Body of pancreas (tissue), 4 donors: ENCODE measurements around the gene CAPN2. TPM values are rescaled to one million over a fixed set of nuclear protein-coding genes. Genes with fewer than 3 reads are reported as not detected.

Experiments used
- ATAC-seq: fragments of 150-250 bp; one replicate; pipeline ENCODE4 v1.9.1; 2016
- DNase-seq, 4 donors: peaks; one replicate each; pipeline ENCODE4 v3.0.0-alpha.2; 2019
- H3K27ac ChIP-seq, 4 donors: fragments of 200-600 bp; sonication (generic); 1 replicate in 3 of 4; 2 replicates in 1 of 4; pipeline versions ENCODE4 v1.5.1 to v1.6.1; 2016 to 2019; ENCODE audit warnings: mild to moderate bottlenecking in 1 of 4, mixed read lengths in 1 of 4, moderate library complexity in 1 of 4
- H3K27me3 ChIP-seq, 2 donors: fragments of 200-600 bp; sonication (generic); one replicate each; pipeline ENCODE4 v1.6.0; 2016; ENCODE audit warnings: mild to moderate bottlenecking in 1 of 2
- H3K36me3 ChIP-seq, 2 donors: fragments of 200-600 bp; sonication (generic); replicated peaks in 1 of 2; 2 replicates each; pipeline ENCODE4 v1.5.1; 2016; ENCODE audit warnings: low read depth in 2 of 2; ENCODE audit not compliant: insufficient read depth in 1 of 2
- H3K4me1 ChIP-seq: fragments of 200-600 bp; sonication (generic); one replicate; pipeline ENCODE4 v1.6.0; 2016
- H3K4me3 ChIP-seq, 2 donors: fragments of 200-600 bp; sonication (generic); 1 replicate in 1 of 2; 2 replicates in 1 of 2; pipeline ENCODE4 v1.5.1; 2016 to 2019
- H3K9me3 ChIP-seq, 3 donors: fragments of 200-600 bp; sonication (generic); 1 replicate in 2 of 3; 2 replicates in 1 of 3; pipeline ENCODE4 v1.5.1; 2016
- CTCF ChIP-seq, 7 experiments: fragments of 450-650 bp in 4 of 7; fragments of 200-600 bp in 3 of 7; sonication (generic) in 3 of 7; IDR thresholded peaks; one replicate each; pipeline ENCODE4 v1.5.1; 2016 to 2019; ENCODE audit warnings: antibody characterized with exemption in 7 of 7
- POLR2A ChIP-seq, 3 donors: fragments of 450-650 bp; IDR thresholded peaks; one replicate each; pipeline ENCODE4 v1.6.1; 2016; ENCODE audit warnings: antibody characterized with exemption in 3 of 3, mild to moderate bottlenecking in 2 of 3
- WGBS, 2 donors: methylation state at CpG; one replicate each; pipeline ENCODE4 v1.1.5; 2017; 5-methylcytosine and 5-hydroxymethylcytosine counted together
- intact Hi-C: fragments of 100-400 bp; cut with DNase I; formaldehyde crosslinking; loops from one replicate; pipeline ENCODE4 v1.15.1; 2023
- total RNA-seq, 2 donors: library from RNA; depleted of rRNA; stranded (reverse); fragments of >200 nt; gene quantifications; one replicate each; pipeline ENCODE4 v1.1.0, GENCODE V29; 2016

The CAPN2 gene
- total RNA-seq, 2 donors from 2014 or later = 85.7 to 90.0 TPM

DNA sequence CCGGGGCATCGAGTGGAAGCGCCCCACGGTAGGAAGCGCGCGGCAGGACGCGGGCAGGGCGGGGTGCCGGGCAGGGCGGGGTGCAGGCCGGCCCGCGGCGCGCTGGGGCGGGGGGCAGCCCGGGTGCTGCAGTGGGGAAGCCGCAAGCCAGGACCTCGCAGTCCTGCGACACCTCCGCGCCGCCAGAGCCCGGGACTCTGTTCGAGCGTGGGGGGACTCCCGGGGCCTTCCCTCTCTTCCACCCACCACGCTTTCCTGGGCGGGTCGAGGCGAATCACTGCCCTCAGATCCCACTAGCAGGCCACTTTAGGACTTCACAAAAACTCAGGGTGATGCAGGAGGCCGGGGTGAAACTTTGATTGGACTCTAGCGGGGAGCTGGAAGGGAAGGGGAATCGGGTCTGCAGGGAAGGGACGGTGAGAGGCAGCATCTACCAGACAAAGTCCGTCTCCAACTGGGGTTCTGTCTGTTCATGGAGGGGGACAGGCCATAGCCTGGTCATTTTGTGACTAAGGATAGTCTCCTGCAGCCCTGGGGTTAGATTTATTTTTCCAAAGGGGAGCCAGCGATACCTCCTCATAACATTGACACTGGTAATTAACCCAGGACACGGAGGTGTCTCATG lies 623 bp downstream of the CAPN2 start:
- H3K4me1 ChIP-seq = peaks cover 37% of the 10 kb centered on the region
- H3K4me3 ChIP-seq = peak overlapping the region; percentile 22 to 56
- DNase-seq (peak in 1 of 4 donors; percentile 36), ATAC-seq (peak; percentile 51)
- peak overlapping the region; percentile 80 to 91 (median 88) for H3K27ac ChIP-seq
- 3 to 10% methylated on average over 6 to 40 of the region's 40 CpGs for WGBS, 2 donors
- H3K27me3 ChIP-seq = no peaks in the 10 kb centered on the region
- no peaks in the 10 kb centered on the region for H3K9me3 ChIP-seq
- H3K36me3 ChIP-seq = no peaks in the 10 kb centered on the region
- intact Hi-C loops = no loop called here
- TF ChIP-seq POLR2A (IDR thresholded peaks at IDR 0.05) (no peak), CTCF (IDR thresholded peaks at IDR 0.05) (no peak)

- 40 to 43% methylated on average over 7 of the region's 7 CpGs for whole genome bisulfite sequencing, 2 donors
- Histone ChIP-seq H3K27ac (peak overlapping the region; percentile 80 to 91 (median 88)), H3K27me3 (no peaks in the 10 kb centered on the region), H3K9me3 (no peaks in the 10 kb centered on the region), H3K4me1 (peaks cover 34% of the 10 kb centered on the region), H3K36me3 (no peaks in the 10 kb centered on the region), H3K4me3 (peak overlapping the region in 1 of 2 donors; percentile 56)
- ATAC-seq (no peak), DNase-seq (no peak)
- TF ChIP-seq POLR2A (IDR thresholded peaks at IDR 0.05) = no peak
- TF ChIP-seq CTCF (IDR thresholded peaks at IDR 0.05) = no peak
- intact Hi-C loops = no loop called here
Observed at GRCh38 chr1:223713546-223714420, 1.4 kb downstream of the CAPN2 start.

GRCh38 chr1:223714421-223714724 lies 2.0 kb downstream of the CAPN2 start:
- DNase-seq (no peak), ATAC-seq (no peak)
- Histone ChIP-seq H3K27me3 (no peaks in the 10 kb centered on the region), H3K9me3 (no peaks in the 10 kb centered on the region), H3K27ac (no peak overlapping the region), H3K36me3 (no peaks in the 10 kb centered on the region), H3K4me3 (no peak overlapping the region), H3K4me1 (peaks cover 34% of the 10 kb centered on the region)
- 93 to 95% methylated on average over 2 of the region's 2 CpGs for WGBS, 2 donors
- intact Hi-C loops = no loop called here
- TF ChIP-seq CTCF (IDR thresholded peaks at IDR 0.05) (no peak), POLR2A (IDR thresholded peaks at IDR 0.05) (no peak)

- Histone ChIP-seq H3K4me3 (no peak overlapping the region), H3K4me1 (peaks cover 34% of the 10 kb centered on the region), H3K27ac (peak overlapping the region in 1 of 4 donors; percentile 3), H3K27me3 (no peaks in the 10 kb centered on the region), H3K9me3 (no peaks in the 10 kb centered on the region), H3K36me3 (no peaks in the 10 kb centered on the region)
- peak in 1 of 4 donors; percentile 24 for DNase-seq
- ATAC-seq = no peak
- no peak for TF ChIP-seq CTCF (IDR thresholded peaks at IDR 0.05)
- no peak for TF ChIP-seq POLR2A (IDR thresholded peaks at IDR 0.05)
- WGBS, 2 donors = 70 to 76% methylated on average over 9 of the region's 9 CpGs
- intact Hi-C loops = loop anchor here (5.0 kb wide), 1 partner anchor 37 kb away; no protein-coding TSS in a partner anchor
Observed at GRCh38 chr1:223714849-223715603, 2.7 kb downstream of the CAPN2 start.
